DMS 273 (cell line): ENCODE data around the gene PTHLH.

Experiments
- DNase-seq: peaks from one replicate; lab custom pipeline; 2025; ENCODE audit not compliant: unreplicated experiment; lab: John Stamatoyannopoulos, UW

Gene PTHLH

DNA sequence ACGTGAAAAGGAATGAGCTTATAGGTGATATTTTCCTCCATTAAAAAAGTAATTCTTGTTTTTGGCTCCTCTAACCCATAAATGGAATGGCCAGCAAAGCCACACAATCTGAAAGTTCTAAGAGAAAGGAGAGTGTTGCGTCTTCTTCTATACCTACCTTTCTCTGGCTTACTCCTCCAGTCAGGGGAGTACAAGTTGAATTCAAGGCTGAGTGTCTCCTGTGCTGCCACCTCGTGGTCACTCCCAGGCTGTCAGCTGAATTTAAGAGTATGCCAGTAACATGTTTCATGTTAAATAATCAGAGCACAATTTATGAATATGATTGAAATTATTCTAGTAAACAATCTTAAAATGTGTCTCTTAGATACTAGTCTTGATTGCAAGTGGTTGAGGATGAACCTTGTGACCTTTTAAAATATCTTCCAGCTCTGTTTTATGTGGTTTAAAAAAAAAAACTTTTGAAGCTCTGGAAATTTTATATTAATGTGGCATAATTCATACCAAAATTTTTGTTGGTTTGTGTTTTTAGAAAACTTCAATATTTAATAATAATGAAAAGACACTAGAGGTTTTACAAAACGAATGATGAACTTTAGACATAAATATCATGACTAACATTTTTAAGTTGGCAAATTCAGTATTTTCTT, 31.7 kb downstream of the PTHLH start:
- DNase-seq = peak; percentile 80

DNA sequence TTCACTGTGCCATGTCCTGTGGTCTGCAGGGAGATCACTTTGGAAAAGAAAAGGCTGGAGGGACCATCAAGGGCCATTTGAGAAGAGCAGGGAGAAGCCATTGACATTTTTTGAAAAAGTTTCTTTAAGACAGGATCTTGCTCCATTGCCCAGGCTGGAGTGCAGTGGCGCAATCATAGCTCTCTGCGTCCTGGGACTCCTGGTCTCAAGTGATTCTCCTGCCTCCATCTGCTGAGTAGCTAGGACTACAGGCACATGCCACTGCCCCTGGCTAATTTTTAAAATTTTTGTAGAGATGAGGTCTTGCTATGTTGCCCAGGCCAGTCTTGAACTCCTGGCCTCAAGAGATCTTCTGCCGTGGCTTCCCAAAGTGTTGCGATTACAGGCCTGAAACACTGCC, 32.3 kb downstream of the PTHLH start:
- DNase-seq = no peak

DNA sequence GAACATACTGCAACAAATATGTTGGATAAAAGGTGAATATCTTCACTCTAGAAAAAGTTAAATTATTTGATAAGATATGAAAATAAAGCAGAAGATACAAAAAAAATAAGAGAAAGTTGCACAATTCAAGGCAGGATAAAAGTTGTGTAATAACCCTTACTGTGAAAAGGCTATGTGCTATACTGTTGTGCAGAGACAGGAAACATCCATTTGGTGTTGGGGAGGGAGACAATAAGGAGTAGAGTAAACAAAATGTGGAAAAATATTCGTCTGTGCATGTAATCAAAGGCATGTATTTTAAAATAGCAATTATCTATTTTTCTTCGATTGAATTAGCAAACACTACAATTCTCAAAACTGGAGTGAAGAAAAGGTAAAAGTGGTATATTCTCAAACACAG, 34.8 kb downstream of the PTHLH start:
- no peak for DNase-seq

DNA sequence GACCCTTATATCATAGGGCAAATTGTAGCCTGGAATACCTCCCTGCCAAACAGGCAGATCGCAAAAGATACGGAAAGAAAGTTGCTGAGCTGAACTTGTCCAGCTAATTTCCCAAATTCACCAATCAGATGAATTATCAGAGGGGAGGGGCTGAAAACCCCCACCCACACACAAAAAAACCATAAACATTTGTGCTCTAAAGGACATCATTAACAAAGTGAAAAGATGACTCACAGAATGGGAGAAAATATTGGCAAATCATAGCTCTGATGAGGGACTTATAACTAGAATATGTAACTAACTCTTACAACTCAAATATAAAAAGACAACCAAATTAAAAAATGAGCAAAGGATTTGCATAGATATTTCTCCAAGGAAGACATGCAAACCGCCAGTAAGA, 36.3 kb downstream of the PTHLH start:
- DNase-seq = no peak

DNA sequence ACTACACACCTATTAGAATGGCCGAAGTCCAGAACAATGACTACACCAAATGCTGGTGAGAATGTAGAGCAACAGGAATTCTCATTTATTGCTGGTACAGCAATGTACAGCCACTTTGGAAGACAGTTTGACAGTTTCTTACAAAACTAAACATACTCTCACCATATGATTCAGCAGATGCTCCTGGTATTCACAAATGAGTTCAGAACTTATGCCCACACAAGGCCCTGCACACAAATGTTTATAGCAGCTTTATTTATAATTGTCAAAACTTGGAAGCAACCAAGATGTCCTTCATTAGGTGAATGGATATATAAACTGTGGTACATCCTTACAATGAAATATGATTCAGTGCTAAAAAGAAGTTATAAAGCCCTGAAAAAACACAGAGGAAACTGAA, 38.3 kb downstream of the PTHLH start:
- DNase-seq = no peak

DNA sequence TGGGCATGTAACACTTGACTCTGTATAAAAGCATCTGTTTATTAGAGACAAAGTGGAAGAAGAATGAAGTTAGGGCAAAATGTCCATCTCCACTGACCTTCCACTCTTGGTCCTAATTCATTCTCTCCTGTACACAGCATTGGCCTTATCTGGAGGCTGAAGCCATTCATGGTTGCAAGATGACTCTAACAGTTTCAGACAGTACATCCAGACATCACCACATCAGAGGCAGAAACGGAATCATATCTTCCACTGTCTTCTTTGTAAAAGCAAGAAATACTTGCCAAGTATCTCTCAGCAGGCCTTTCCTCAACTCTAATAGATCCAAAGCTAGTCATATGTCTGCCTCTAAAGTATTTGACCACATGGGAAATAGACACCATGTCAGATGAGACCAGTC, 41.1 kb downstream of the PTHLH start:
- DNase-seq = no peak

DNA sequence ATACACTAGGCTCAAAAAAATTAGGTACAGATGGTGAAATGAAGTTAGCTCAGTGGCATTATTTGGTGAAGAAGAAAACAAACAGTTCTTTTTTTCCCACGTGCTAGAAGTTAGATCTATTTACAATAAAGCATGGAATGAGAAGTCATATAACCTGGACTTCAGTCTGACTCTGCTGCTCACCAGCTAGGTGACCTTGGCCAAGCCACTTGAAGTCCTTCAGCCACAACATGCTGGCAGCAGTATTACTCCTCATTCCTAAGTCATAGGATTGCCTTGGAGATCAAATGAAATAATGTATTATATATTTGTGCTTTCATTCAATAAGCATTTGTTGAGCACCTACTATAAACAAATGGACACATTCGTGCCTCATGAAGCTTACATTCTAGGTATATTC, 45.2 kb downstream of the PTHLH start:
- DNase-seq = no peak

DNA sequence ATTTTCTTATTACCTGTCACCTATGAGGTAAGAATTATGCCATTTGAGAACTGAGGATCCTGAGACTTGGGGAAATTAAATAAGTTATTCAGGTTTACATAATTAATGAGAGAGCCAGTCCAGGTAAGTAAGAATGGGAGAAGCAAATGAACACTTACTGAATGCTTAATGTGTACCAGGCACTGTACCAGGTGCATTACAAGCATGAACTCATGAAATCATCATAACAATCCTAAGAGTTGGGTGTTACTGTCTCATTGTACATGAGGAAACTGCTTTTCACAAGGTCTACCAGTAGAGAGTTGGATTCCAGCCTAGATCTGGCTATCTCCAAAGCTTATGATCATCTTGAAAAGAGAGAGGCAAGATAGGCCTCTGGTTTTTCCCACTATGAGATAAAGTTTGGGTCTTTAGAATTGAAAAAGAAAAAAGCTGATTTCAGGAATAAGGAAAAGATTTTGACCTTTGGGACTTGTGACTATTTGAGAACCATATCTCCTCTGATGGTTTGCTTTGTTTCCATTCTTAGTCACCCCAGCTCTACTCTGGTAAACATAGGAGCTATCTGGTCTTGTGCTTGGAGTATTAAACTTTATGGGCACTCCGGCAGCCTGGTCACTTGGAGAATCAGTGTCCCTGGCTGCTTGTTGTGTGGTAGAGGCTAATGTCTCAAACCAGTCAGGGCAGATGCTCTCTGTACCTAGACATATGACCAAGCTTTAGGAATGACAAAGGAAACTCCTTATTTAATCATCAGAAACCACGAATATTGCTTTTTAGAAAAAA, 48.0 kb downstream of the PTHLH start:
- DNase-seq = no peak

DNA sequence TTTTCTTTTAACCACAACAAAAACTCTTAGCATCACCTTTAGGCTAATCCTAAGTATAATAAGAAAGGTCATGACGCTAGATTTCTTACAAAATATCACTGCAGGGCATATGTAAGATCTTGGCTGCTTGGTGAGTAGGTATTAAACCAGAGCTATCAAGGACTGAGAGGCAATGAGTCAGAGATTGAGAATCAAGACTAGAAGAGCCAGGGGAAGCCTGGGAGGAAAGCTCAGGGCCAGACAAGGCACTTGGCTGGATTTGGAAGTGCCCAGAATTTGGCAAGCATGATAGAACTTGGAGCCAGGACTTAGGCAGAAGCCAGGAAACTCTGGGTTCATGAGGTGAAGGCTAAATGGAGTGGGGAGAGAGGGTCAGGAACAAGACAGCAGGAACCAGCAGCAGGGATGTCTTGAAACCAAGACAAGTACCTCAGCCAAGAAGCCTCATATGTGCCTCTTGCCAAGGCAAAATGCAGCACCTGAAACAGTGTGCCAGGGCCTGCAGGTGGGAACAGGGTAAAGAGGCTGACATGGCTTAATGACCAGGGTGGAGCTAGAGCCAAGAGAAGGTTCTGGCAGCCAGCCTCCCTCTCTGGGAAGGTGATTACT, 49.9 kb downstream of the PTHLH start:
- peak; percentile 10 for DNase-seq

DNA sequence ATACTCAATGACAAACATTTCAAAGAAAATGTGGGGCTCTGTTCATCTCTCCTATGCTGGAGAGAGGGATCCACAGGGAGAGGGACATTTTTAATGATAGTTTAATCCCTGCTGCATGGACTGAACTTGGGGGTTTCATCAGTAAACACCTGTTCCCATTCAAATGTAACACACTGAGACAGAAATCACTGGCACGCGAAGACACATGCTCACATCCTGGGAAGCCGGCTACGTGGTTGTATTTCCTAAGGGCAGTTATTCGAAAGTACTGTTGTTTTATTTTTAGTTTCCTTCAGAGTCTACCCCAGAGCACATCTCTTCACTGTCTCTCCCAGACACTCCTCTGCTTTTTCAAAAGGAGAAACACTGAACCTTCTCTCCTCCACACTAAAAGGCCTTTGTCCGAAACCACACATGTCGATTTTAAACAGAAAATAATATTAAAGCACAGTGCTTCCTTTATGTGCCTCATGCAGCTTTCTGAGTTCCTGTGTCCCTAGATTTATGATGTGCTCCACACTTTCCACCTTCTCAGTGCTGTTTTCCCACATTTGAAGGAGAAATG, 52.8 kb downstream of the PTHLH start:
- DNase-seq = no peak

DNA sequence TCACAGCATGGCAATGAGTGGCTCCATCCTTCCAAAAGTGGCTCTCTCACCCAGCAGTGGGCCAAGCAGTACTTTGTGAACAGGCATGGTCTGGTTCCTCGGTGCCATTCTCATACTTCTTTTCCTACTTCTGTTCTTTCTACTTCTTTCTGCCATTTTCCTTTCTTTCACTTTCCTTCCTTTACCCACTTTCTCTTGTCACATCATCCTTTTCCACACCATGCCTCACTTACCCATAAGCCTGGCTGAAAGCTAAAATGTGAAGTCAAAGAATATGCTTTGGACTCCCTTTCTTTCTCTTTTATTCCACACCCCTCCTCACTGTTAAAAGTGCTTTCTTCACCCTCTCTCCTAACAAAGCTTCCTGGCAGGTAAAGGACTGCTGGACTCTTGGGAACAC, 57.0 kb downstream of the PTHLH start:
- DNase-seq = no peak

DNA sequence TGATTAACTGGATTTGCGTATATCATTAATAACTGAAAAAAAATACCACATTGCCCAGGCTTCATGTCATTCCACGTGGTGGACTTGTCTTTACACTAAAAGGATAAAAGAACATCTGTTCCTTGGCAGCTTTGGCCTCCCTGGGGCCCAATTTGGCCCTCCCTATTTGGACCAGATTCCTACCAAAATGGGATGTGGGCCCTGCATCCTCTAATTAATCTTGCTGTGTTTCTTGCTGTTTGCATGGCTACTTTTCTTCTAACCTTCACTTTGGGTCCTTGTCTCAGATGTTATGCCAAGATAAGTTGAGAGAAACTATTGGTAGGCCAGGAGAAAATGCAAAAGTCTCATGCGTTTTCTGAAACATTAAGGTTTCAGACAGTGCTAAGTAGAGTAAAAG, 57.5 kb downstream of the PTHLH start:
- DNase-seq = peak; percentile 84

DNA sequence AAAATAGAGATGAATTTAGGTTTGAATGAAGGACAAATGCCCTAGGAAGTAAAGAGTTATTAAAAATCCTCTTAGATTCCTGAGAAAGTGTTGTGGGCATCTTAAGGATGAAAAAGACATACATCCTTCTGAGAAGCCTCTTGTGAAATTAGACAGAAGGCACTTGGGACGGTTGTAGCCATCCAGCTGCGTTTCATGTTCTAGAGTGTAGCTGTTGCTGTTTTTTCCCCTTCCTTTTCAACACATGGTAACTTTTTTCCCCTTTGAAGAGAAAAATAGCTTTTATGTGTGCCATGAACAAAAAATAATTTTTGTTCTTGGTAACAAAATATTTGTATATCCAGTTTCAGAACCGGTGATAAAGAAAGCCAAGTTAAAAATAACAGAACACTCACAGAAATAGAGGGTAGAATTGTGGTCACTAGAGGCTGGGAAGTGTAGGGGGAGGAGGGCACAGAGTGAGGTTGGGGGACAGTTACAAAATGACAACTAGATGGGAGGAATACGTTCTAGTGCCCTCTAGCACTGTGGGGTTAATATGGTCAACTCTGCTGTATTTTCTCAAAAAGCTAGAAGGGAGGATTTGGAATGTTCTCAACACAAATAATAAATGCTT, 58.4 kb downstream of the PTHLH start:
- DNase-seq = peak; percentile 13

DNA sequence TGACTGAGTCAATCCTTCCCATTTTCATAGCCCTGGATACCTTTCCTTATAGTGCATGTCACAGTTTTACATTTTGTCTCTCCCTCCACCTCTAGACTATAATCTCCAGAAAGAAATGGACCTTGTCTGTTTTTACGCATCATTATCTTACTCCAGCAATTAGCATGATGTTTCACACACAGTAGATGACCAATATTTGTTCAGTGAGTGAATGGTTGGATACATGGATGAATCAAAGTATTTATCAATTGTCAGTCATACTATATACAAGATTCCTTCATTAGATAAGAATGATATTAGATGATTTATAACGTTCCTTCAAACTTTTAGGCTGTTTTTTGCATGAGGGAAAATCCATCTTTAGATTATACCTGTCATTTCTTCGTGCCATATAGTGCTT, 61.1 kb downstream of the PTHLH start:
- DNase-seq = no peak
